ENCODE data around the gene GMDS.
"Not testable (repeated sequence)": the region's sequence is repeated elsewhere in the genome, so short reads cannot be mapped to it uniquely, and the experiment has no call there.

GMDS gene

GRCh38 chr6:1853761-1854160 is 391.6 kb downstream of the GMDS start:
- TF ChIP-seq CTCF (IDR thresholded peaks at IDR 0.05; ENCODE audit: extremely low read depth, missing control alignments) = no peak

GRCh38 chr6:1851681-1852456 is 393.5 kb downstream of the GMDS start:
- DNase-seq (ENCODE audit: low spot score) = no peak
- TF ChIP-seq CTCF (IDR thresholded peaks at IDR 0.05; ENCODE audit: extremely low read depth, missing control alignments) = no peak

More at GRCh38 chr6:1853761-1854160, 391.6 kb downstream of the GMDS start:
- DNase-seq (ENCODE audit: low spot score) = no peak

- no peak for DNase-seq (ENCODE audit: low spot score)
- TF ChIP-seq CTCF (IDR thresholded peaks at IDR 0.05; ENCODE audit: extremely low read depth, missing control alignments) = no peak
These were observed 394.6 kb downstream of the GMDS start for GRCh38 chr6:1850840-1851157.

GRCh38 chr6:1850121-1850839 is 395.1 kb downstream of the GMDS start:
- DNase-seq (ENCODE audit: low spot score) = no peak
- TF ChIP-seq CTCF (IDR thresholded peaks at IDR 0.05; ENCODE audit: extremely low read depth, missing control alignments) = no peak

DNA sequence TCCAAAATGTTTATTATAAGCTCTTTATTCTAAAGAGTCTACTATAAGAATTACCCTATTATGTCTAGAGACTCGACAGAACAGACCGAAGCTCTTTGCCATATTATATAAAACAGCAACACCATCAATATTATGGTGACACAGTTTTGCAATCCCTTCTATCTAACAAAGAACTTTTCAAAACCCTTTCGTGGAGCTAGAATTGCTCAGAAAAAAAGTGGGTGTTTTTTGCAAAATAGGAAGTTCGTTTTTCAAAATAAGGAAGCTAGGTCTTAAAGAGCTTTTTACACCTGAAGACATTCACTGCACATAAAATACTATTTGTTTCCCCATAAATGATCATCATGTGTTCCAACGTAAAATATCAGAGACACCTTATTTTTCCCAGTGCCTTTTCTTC is 395.7 kb downstream of the GMDS start:
- no peak for TF ChIP-seq CTCF (IDR thresholded peaks at IDR 0.05; ENCODE audit: extremely low read depth, missing control alignments)

DNA sequence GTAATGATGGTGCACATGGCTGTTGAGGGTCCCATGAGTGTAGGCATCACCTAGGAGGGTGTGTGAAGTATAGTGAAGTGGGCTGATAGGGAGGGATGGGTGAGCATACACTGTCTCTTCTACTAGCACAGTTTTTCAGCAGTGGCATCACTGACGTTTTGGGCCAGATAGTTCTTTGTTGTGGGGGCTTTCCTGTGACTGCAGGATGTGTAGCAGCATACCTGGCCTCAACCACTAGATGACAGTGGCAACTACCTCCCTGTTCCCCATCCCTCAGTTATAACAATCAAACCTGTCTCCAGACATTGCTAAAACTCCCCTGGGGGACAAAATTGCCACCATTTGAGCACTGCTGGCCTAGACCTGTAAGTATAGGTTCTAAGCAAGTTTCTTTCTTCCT is 396.7 kb downstream of the GMDS start:
- no peak for TF ChIP-seq CTCF (IDR thresholded peaks at IDR 0.05; ENCODE audit: extremely low read depth, missing control alignments)
- DNase-seq (ENCODE audit: low spot score) = no peak

More for the DNA sequence above, 395.7 kb downstream of the GMDS start:
- DNase-seq (ENCODE audit: low spot score) = no peak

DNA sequence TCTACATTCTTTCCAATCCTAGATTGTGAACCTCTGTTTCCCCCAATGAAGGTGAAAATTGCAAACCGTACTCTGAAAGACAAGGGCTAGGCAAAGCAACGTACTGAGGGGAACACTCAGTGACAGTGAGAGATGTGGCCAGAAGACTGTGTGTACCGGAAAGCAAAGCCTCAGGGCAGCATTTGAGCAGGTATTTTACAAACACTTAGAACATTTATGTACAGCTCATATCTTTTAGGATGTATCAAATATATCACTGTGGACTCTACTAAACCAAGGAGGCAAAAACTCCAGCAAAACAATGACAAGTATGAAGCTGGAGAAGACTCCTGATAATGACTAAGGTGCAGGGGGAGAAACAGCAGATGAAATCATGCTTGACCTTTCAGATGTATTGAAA is 398.8 kb downstream of the GMDS start:
- no peak for DNase-seq (ENCODE audit: low spot score)
- TF ChIP-seq CTCF (IDR thresholded peaks at IDR 0.05; ENCODE audit: extremely low read depth, missing control alignments) = no peak

DNA sequence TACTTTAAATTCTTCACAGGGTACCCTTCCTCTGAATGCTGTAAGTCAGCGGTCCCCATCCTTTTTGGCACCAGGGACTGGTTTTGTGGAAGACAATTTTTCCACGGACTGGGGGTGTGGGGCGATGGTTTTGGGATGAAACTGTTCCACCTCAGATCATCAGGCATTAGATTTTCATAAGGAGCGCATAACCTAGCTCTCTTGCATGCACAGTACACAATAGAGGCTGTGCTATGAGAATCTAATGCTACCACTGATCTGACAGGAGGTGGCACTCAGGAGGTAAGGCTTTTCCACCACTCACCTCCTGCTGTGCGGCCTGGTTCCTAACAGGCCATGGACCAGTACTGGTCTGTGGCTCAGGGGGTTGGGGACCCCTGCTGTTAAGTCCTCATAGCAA is 399.9 kb downstream of the GMDS start:
- DNase-seq (ENCODE audit: low spot score) = not testable (repeated sequence)

Measured in GM20000 (cell line).